ENCODE measurements around the gene LGALS3. TPM values are rescaled to one million over a fixed set of nuclear protein-coding genes. Genes with fewer than 3 reads are reported as not detected.

Gene LGALS3
- total RNA-seq, 4 donors from 2014 or later: 388 to 2,805 (median 1,702) TPM

Other genes with a start within 250 kb of the LGALS3 start
- 10 to 100 TPM; 24.3 to 43.4 (median 28.3) TPM for gene GCH1, start 226.4 kb upstream of the LGALS3 start, total RNA-seq
- gene WDHD1, start 102.2 kb upstream of the LGALS3 start, total RNA-seq: 1 to 10 TPM in 2 of 4 donors, under 1 TPM in 1, not detected in 1; 0.20 to 1.2 (median 1.1) TPM
- gene SOCS4, start 102.0 kb upstream of the LGALS3 start, total RNA-seq: 10 to 100 TPM in 3 of 4 donors, 1 to 10 TPM in 1; 6.4 to 17.3 (median 12.1) TPM
- gene MAPK1IP1L, start 77.6 kb upstream of the LGALS3 start, total RNA-seq: 10 to 100 TPM; 50.2 to 96.9 (median 57.6) TPM
- gene DLGAP5, start 62.3 kb downstream of the LGALS3 start, total RNA-seq: 10 to 100 TPM in 1 of 4 donors, 1 to 10 TPM in 2, under 1 TPM in 1; 0.82 to 11.5 (median 1.3) TPM
- 100 to 1,000 TPM in 2 of 4 donors, 10 to 100 TPM in 2; 34.2 to 129 (median 99.4) TPM for gene FBXO34, start 142.2 kb downstream of the LGALS3 start, total RNA-seq

All from transverse colon (tissue), 4 donors.